Dedifferentiated amniotic fluid mesenchymal stem cell (primary cell): ENCODE measurements around the gene BCL2L11.

Source experiments
- DNase-seq: peaks from one replicate; pipeline ENCODE4 v3.0.0-alpha.2; 2016; ENCODE audit errors: extremely low spot score

The BCL2L11 gene

DNA sequence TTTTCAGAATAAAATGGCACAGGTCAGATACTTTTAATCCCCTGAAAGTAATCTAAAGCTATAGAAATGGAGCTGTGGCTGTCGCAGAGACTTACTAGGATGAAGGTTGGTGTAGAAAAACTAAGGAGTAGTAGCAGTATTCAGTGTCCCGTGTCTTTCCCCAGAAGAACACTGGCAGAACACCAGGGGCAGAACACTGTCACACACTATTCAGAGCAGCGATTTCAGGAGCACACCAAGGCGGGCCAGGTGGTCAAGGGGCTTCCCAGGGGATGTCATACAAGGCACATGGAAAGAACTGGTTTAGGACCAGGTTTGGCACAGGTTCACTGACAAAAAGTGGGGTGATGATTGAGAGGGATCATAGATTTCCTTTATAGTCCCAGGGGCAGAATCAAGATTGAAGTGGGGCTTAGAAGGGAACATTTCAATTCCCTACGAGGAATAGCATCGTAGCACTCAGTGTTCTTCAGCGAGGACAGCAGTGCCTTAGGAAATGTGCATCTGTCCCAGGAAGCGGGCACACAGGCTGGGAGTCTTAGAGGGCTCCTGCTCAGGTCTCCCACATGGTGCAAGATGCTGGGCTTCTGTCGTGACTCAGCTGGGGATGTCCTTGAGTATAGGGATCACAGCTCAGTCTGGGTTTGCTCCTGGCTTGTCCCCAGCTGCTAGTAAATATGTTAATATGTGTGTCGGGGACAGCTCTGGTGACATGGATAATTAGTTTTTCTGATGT, 22.6 kb downstream of the BCL2L11 start:
- DNase-seq: no peak

DNA sequence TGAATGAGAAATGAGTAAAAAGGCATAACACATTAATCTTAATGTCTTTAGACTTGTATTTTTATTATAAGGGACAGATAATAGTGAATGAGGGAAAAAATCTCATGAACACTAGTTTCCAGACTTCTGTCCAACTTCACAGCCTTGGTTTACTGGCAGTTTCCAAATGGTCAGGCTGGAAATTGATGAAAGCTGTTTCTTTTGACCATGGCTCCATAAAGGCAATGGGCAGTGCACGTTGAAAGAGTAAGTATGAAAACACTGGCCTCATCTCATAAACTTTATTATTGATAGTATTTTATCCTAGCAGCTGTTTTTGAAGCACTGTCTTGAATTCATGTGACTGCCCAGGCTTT, 23.1 kb downstream of the BCL2L11 start:
- no peak for DNase-seq

DNA sequence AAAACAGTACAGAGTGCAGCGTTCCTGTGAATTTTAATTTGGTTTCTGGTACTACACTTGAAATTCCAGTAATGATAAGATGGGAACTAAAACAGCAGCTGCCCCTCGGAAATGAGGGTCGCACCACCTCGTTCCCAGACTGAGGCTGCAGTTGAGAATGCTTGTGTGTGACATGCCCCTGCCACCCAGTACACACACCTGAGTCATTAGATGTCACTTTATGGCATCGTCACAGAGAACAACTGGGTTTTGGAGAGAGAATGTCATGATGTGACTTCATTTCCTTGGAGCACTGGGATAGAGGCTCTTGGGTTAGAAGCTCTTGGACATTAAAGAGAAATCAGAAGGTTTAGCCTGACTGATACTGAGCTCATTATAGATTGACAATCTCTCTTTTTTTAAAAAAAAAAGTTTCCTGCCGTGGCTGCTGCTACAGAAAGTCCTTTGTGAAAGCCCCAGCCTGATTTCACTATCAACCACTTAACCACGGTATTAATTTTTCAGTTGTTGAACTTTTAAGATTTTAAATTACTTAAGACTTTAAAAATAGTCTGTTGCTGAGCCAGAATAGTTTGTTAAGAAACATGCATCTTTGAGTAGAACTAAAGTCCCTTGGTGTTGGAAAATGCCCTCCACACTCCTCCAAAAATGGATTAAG, 24.5 kb downstream of the BCL2L11 start:
- no peak for DNase-seq

DNA sequence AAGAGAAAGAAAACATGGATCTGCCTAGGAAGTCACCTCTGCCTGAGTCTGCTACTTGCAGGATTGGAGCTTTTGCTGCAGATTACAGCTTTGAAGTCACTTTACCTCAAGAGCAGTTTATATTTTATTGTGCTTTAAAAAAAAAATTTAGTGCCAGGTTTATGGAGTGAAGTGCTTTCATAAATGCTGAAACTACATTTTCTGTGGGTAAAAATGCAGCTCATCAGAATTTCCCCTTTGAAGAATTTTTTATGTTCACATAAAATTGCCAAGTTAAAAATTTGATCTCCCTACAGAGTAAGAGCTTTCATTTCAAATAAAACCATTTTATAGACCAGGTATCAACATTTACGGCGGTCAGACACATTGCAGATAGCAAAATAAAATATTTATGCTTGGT, 25.2 kb downstream of the BCL2L11 start:
- no peak for DNase-seq

DNA sequence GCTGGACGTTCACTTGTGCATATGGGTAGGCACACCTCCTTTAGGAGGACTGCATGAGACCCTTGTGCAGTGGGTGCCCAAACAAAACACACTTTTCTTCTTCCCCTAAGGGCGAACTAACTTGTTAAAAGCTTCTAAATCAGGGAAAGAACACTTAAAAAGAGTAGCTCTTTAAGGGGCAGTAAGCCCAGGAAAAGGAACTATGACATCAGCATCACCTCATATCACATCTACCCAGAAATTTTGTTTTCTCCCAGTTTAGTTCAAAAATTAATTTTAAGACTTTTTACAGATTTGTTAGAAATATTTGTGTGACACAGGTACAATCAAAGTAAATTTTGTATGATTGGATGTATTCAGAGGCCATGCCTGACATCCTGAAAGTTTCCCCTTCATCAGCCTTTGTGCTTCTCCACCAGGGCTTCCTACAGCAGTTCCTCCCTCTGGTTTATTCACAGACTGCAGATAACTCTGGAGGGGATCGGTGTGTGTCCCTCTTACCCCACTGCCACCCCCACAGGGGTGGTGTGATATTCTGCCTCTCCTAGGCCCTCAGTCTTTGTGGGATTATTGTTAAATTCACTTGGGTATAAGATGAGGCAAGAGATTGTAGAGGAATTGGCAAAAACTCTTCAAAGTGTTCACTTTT, 27.6 kb downstream of the BCL2L11 start:
- no peak for DNase-seq

DNA sequence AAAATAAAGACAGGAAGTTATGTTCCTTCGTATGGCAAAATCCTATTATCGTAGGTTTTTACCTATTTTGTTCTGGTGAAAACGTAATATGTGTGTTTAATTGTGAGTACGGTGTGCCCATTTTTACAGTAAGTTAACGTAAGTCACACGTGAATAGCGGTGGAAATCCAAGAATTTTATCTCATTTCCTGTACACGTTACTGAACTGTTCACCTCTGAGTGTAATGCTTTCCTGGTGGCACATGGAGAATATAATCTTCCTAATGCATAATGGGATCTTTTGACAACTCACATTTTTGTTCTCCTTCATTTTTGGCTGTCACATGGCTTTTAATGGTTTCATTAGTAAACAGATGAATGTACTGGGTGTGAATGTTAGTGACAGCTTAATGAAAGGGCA, 28.2 kb downstream of the BCL2L11 start:
- DNase-seq: no peak

DNA sequence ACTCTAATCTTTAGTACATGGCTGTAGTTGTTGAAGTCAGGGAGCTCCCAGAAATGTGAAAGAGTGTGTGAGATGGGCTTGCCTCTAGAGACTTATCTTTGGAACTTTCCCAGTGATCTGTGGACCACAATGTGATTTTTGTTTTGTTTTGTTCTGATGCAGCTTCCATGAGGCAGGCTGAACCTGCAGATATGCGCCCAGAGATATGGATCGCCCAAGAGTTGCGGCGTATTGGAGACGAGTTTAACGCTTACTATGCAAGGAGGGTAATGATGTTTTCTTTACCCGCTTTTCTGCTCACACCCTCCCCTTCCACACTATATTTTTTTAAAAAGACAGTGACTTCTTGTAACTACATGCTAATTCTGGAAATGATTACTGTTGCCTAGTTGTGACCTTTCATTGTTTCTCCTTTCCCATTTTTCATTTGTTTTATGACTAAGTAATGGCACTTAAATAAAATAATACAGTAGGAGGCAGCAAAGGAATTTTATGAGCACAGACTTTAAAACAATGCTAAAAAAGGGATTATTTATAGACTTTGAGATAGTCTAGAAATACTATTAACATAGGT, 29.3 kb downstream of the BCL2L11 start:
- DNase-seq: no peak

DNA sequence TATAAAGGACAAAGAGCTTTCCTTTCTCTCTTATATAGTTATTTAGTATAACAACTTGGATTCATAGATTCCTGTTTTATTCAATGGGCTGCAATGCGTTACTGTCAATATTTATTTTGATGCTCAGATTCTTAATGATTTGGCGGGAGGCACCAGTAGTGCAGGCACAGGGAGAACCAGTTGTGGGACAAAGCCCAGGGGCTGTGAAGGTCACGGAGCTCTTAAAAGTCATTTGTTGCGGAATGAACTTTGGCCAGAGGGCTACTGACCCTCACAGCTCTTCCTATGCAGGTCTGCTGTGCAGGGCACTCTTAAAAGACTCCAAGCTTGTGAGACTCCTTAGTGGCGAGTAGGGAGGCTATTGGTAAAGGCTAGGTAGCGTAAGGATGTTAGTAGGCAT, 34.0 kb downstream of the BCL2L11 start:
- DNase-seq: no peak

DNA sequence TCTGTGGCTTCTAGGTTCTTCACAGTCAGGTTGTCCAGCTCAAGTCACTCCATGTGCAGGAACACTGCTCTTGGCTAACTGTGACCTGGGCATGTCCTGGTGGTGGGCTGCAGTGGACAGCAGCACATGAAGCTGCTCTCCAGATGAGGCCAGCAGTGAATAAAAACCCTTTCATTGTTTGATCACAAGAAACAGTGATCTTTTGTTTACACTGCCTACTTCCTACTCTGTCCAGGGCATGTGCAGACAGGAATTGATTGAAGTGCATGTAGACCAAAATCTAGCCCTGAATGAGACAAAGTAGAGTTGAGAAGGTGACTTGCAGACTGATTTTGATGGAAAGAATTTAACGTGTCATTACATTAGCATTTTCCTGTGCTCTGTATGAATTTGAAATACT, 34.9 kb downstream of the BCL2L11 start:
- DNase-seq: no peak

DNA sequence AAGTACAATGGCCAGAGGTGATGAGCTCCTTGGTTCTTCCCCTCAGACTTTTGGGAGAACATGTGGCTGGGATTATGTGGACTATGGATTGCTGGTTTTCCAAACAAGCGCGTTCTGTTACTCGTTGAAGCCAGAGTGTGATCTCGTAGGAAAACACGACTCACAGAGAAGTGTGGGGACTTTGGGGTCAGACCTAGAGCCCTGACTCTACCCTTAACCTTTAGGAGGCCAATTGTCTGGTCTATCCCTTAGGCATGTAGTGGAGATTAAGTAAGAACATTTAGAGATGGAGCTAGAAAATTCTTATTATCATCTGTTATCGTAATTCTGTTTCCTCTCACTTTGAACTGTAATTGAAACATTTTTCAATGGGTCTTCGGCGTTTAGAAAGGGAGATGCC, 35.8 kb downstream of the BCL2L11 start:
- DNase-seq: no peak

DNA sequence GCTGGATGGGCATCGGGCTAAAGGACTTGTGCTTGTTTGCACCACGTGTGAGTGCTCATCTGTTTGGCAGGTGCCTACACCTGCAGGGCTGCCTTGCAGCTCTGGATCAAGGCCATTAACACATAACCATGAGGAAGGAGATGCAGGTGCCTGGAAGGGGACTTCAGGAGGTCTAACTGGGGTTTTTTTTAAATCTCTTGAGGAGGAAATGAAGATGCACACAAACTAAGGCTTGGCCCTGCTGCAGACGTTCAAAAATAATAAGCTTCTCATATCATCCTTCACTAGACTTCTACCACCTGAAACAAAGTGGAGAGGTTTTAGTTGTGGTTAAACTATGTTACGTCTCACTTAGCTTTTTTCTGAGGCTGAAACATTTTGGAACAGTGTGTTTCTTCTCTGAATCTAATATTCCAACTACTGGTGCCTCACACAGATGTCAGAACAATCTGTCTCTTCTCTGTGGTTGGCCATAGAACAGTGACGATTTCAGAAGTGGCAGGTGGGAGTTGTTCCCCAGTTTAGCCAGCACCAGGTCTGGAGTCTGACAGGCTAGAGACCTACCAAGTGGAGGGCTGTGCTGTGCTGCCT, 36.5 kb downstream of the BCL2L11 start:
- no peak for DNase-seq

DNA sequence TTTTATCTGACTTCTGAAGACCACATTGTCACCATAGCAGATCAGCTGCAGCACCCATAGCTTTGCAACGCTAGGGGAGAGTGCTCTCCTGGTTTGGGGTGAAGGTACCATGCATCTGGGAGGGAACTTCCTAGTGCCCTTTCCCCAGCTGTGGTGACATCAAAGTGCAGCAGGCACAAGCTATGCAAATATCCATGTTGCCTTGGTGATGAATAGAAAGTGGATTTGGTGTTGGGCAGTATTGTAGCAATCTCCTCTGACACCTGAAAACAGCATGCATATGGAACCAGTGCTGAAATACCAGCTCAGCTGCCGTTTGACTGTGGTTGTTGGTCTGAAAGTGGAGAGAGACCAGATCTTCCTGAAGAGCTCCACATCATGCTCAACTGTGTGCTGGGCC, 37.1 kb downstream of the BCL2L11 start:
- DNase-seq: no peak

DNA sequence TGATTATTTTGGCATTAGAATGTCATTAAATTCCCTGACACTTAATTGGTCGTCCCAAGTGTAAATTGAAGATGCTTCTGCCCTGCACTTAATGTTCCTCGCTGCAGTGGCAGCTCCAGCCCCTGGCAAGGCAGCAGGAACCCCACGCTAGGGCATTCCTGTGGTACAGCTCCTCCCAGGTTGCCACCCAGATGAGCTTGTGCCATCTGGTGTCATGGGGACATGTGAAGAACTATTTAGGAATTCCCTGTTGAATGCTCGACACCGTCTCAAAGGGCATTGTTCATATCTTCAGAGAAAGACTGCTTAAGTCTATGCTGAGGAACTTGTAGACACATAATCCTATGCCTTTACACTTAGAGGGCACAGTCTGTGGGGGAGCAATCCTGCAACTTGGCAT, 38.9 kb downstream of the BCL2L11 start:
- no peak for DNase-seq

DNA sequence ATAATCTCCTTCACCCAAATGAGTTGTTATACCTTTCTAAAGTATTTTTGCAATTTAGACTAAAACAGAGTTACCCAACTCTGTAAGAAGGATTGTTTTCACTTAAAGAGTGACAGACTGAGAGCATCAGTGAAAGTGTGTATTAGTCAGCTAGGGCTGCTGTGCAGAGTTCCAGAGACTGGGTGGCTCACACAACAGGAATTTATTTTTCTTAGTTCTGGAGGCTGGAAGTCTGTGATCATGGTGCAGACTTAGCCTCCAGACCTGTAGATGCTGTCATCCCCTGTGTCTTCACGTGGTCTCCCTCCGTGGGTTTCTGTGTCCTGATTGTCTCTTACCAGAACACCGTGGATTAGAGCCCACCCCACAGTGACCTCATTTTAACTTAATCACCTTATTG, 40.0 kb downstream of the BCL2L11 start:
- peak; percentile 90 for DNase-seq

DNA sequence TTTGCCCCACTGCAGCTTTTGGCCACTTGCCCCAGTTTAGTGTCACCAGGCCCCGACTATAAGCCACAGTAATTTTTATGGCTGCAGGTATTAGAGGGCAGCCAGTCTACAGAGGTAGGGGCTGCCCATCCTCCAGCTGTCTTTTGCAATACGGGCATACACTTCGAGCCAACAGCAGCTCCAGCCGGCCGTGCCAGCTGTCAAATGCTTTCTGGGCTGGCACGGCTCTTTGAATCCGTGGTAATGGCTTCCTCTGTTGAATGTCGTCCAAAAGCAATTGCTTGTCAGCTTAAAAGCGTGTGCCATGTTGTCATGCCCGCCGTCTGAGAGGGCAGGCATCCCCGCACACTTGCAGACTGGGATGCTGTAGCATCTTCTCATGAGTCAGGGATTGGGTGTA, 41.3 kb downstream of the BCL2L11 start:
- no peak for DNase-seq

DNA sequence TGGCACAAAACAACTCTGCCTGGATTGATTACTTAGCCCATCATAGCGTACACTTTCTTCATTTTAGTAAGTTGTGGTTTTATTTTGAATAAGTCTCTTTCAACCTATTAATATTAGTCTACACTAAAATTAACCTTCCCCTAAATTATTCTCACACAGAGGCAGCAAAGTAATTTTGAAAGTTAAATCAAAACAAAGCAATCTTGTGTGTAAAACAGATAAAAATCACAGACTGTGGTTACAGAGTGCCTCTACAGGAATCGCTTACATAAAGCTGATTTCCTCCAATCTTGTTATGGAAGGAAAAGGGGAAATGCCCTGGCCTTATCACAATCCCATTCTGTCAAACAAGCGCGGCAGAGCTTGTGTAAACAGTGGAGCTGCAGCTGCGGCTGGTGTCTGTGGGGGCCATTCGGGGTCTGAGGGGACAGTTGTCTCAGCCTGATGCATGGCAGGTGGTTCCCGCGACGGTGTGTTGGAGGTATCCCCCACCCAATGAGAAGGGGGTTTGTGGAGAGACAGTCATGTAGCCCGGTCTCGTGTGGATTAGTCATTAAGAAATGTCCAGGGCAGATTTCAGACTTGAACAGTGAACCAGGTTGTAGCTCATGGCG, 42.1 kb downstream of the BCL2L11 start:
- DNase-seq: no peak

DNA sequence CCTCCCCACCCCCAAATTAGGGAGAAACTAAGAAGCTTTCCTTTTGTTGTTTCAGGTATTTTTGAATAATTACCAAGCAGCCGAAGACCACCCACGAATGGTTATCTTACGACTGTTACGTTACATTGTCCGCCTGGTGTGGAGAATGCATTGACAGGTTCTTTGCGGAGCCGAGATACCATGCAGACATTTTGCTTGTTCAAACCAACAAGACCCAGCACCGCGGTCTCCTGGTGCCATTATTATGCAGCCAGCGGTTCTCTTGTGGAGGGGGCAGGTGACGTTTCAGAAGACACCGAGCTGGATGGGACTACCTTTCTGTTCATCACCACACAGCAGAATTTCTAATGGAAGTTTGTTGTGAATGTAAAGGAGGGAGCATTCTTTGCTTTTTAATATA, 43.4 kb downstream of the BCL2L11 start:
- DNase-seq: no peak

DNA sequence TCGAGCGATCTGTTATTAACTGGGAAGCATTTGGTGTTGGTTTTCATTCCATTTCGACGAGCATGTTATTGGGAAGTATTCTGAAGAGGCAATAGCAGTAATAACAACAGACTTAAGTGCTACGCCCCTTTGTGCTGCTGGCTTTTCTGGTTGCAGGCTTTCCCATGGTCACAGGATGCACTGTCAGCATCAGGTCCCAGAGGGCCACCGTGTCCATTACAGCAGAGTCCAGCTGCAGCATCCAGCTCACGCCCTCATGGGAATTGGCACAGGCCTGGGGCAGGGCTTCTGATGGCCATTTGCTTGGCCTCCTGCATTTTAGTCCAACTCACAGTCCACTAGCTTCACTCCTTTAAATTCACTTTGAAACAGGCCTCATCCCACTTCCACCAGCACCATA, 44.4 kb downstream of the BCL2L11 start:
- no peak for DNase-seq

DNA sequence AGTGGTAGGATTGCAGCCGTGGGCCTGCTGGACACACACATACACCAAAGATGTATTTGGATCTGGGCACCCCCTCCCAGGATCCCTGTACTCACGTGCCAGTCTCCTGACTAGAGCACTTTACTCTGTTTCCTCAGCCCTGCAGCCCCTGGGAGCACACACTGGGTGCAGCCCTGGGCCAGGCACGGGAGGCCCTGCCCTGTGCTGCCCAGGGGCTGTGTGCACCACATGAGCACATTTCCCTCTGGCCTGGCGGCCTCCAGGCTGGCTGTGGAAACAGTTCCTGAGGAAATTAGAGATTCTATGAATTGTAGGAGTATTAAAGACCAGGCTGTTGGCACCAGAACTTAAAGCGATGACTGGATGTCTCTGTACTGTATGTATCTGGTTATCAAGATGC, 45.4 kb downstream of the BCL2L11 start:
- DNase-seq: no peak

DNA sequence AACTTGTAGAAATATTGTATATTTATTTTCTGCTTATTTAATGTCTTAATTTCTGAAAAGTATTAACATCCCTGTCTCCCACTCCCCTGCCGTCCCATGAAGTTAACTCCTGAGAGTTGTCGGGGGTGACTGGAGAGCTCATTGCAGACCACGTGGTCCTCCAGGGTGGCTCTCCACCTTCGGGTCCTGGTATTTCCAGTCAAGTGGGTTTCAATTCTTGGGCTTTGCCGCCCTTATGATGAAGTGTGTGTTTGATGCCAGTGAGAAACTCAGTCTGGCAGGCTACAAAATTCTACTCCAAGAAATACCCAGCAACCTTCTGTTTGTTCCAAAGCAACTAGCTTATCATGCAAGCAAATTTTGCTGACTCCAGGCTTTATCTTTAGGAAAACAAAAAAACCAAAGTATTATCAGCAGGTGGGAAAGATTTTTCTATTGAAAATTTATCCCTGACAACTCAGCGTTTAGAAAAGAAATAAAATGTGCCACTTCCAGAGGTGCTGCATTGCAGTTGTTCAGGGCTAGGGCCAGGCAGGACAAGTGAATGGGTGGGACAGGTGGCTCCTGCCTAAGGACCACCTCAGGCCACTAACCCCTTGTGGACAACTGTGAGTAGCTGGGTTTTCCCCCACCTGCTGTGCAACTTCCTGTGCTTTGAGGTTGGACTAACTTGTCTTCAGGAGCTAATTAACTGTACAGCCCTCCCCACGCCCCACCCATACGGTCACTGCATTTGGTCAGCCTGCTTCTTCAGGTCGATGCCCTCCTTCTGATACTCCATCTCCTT, 46.6 kb downstream of the BCL2L11 start:
- DNase-seq: no peak

DNA sequence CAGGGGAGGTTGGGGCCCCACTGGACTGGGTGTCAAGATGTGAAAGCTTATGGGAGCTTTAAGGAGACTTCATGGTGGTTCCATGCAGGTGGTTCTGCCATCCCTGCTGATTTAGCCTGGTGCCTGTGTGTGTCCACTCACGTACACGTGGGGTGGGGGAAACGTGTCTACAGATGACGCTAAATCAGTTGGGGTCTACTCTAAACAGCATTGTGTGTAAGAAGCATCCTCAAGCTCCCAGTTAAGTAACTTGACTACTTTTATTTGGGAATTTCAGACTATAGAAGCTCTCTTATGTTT, 47.1 kb downstream of the BCL2L11 start:
- no peak for DNase-seq
